ENCODE measurements around the gene OPN3. TPM values are rescaled to one million over a fixed set of nuclear protein-coding genes. Genes with fewer than 3 reads are reported as not detected.

The OPN3 gene
- polyA plus RNA-seq, 4 donors = 38.3 to 53.2 (median 41.9) TPM

DNA sequence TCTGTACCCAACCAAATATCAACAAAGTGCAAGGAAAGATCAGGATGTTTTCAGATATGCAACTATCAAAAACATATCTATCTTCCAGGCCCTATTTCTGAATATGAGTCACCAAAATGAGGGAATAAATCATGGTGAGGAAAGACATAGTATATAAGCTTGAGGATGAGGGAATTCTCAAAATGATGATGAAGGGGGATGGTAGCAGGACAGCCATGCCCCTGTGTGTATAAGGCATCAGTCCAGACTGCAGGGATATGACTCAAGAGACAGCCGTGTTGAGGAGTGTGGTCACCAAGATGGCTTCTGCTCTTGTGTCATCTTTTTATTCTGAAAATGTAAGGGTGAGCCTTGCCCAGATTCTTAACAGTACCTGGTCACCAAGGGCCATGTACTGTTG is 7.5 kb upstream of the OPN3 start:
- DNase-seq (ENCODE audit: low read depth in 4 of 4, low spot score in 2 of 4) = no peak

DNA sequence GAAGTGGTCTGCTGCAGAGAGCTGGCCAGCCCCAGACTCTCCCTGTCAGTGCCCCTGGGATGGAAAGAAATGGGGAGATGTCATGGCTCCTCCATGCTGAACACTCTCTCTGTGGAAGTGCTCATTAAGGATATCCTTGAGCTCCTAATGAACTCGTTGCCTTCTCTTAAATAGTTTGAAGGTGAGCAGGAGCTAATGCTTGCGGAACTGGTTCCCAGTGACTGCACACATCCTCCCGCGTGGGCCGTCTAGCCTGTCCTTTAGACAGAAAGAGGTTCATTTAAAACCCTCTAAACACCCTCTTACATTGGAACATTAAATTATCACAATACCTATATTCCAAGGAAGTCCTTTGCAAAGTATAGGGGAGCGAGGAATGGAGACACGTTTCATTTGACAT is 6.0 kb upstream of the OPN3 start:
- DNase-seq (ENCODE audit: low read depth in 4 of 4, low spot score in 2 of 4) = no peak

DNA sequence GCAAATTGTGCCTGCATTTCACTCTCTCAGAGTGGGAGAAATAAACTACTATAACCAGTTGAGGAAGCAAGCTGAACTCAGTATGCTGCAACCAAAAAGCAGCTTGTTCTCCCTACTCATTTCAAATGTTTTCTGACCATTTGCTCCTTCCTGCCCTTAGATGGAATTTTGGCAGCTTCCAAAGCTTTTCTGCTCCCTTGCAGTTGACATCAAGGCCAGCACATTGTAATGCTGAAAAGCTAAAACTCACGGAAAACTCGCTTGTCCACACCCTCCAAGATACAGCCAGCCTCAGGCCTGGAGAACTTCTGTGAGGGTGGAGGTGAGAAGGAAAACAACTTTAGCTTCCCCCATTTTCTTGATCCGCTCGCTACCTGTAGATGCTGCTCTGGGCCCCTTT is 5.0 kb upstream of the OPN3 start:
- no peak for DNase-seq (ENCODE audit: low read depth in 4 of 4, low spot score in 2 of 4)

DNA sequence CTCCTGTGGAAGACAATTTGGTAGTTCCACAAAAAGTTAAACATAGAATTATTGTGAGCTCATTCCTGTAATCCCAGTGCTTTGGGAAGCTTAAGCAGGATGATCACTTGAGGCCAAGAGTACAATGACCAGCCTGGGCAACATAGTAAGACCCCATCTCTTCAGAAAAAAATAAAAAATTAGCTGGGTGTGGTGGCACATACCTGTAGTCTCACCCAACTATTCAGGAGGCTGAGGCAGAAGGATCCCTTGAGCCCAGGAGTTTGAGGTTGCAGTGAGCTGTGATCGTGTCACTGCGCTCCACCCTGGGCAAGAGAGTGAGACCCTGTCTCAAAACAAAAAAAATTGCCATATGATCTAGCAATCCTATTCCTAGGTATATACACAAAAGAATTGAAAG is 4.1 kb upstream of the OPN3 start:
- no peak for DNase-seq (ENCODE audit: low read depth in 4 of 4, low spot score in 2 of 4)

DNA sequence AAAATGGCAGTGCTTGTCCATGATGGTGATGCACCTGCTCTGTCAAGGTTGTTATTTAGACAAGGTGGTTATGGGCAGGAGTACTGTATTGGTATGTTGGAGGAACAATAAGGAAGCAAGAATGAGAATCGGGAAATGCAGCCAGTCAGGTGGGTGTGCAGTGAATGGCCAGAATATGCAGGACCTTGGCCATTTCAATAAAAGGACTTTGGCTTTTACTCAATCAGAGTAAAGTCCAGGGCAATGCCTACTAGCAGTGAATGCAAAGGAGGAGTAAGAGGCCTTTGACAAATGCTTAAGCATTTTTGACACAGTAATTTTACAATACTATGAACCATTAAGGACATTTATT is 2.4 kb upstream of the OPN3 start:
- DNase-seq (ENCODE audit: low read depth in 4 of 4, low spot score in 2 of 4) = no peak

DNA sequence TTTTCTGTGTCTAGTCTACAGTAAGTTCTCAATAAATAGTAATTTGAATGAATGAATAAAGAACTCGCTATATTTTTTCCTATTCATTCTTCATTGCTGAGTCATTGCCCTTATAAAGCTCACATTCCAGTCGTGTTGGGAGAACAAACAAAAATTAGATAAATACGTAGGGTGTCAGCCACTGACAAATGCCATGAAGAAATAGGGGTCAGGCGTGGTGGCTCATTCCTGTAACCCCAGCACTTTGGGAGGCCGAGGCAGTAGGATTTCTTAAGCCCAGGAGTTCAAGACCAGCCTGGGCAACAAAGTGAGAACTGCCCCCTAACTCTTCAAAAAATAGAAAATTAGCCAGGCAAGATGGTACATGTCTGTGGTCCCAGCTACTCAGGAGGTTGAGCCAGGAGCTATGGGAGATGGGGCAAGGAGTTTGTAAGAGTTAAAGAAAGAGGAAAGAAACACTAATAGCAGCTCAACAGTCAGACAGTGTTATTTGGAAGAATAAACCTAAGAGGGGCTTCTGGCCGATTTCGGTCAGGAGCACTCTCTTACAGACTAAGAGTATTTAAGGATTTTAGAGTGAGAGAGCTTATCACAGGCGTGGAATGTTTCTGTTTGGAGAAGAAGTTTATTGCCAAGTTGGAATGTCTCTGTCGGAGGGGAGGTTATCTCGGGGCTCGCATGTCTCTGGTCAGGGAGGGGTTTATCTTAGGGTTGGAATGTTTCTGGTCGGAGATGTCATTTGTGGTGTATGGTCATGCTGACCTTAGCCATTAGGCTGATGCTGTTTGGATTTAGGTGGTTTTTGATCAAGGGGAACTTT is 1.8 kb upstream of the OPN3 start:
- DNase-seq (ENCODE audit: low read depth in 4 of 4, low spot score in 2 of 4) = no peak

DNA sequence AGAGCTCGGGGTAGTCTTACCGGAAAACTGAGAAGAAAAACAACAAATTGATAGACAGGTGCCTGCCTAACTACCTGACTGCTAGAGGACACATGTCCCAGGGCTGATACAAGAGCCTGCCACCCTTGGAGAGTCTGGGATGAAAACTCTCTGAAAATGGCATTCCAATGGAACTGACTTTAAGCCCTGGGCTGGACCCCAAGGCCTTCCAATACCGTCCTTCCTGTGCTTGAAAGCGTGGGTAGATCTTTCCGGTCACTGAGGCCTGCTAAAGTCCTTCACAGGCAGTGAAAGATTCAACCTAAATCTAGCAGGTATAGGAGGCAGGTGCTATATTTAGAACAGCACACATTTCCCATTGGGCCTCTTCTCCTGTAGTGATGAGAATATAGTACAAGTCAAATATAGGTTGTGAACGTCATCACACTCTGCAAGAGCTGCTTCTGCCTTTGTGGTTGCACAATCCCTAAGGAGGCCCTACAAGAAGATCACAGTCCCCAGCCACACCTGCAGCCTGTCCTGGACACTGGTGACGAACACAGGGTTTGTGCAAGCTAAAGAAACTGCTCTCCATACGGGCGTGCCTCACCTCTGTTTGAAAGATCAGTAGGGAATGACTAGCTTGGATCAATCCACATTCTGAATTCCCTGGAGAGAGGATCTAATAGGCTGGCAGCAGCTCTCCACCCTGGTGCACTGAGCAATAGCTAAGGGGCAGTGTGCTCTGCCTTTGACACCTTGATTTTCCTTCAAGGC is 876 bp upstream of the OPN3 start:
- no peak for DNase-seq (ENCODE audit: low read depth in 4 of 4, low spot score in 2 of 4)

DNA sequence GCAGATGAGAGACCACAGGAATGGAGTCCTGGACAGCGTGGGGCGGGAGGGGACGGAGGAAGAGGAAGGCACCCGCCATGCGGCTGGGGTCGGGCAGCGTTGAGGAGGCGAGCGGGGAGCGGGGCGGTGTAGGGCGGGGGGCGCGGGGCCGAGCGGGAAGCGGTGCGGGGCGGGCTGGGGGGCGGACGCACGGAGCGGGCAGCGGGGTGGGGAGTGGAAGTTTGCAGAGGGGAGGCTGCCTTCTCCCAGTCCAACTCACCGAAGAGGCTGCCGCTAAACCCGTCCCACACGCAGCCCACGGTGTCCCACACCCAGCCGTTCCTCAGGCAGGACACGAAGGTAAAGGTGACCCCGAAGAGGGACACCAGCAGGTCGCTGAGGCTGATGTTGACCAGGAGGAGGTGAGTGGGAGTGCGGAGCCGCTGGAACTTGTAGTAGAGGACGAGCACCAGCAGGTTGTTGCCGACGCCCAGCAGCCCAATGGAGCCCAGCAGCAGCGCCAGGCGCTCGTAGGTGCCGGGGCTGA is 483 bp downstream of the OPN3 start:
- peak in 1 of 4 donors; percentile 50 for DNase-seq (ENCODE audit: low read depth in 4 of 4, low spot score in 2 of 4)

DNA sequence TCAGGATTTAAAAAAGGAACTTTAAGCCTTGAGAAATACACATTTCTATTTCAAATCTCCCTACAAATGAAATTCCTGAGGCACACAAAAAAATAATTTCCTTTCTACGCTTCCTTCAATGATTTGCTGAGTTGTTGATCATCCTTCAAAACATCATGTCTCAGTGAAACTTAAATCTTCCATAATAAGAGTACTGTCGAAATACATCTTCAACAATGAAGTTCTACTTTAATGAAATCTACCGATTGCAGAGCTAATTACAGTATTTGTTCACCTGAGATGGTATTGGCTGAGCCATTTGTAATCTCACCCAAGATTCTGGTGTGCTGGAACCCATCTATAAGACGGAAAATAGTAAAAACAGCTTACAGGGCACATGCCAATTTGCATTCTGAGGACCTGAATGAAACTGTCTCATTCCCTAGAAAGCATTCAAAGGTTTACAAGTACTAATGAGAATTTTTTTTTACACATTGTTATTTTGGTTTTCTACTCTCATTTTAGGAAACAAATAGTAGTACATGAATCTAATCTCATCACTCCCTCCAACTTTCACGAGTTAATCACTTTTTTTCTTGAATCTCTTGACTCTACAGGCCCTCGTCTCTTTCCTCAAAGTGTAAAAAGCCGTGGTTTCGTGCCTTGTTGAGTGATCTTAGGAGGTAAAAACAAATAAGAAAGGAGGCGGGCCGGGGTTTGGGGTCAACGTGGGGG is 1.1 kb downstream of the OPN3 start:
- no peak for DNase-seq (ENCODE audit: low read depth in 4 of 4, low spot score in 2 of 4)

DNA sequence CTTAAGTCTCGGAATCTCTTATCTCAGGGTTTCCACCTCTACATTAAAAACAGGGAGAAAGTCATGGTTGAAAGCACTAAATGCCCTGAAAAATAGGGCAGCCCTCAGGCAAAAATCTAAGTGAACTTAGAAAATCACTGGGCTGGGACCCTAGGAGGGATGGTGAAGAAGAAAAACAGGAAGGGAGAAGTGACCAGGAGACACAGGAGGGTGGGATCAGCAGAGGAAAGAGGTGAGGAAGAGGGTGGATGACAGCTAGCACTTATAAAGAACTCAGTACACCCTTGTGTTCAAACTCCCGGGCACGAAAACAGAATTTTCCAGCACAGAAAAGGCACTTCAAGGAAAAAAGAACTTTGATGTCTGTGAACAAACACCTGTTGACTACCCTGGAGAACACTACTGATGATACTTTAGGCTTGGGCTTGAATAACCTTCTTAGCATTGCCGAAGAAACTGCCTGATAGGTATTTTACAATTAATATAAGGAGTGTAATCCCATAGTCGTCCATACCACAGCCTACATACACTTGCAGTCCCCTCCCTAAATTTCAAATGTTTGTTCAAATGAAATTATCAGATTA is 2.0 kb downstream of the OPN3 start:
- no peak for DNase-seq (ENCODE audit: low read depth in 4 of 4, low spot score in 2 of 4)

DNA sequence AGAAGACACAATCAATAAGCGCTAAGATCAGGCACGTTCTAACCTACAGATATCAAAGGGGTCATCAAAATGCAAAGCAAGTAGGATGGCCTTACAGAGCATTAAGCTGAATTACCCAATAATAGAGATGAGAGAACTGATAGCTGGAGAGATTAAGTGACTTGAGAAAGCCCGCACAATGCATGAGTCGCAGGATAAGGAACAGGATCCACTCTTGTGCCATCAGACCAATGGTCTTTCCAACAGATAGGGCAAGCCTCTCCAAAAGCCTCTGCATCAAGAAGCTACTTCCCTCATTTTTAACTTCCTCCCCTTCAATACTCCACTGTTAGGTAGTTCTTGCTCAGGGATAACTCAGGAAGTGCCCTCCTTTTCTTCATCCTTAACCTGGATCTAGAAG is 2.6 kb downstream of the OPN3 start:
- no peak for DNase-seq (ENCODE audit: low read depth in 4 of 4, low spot score in 2 of 4)

DNA sequence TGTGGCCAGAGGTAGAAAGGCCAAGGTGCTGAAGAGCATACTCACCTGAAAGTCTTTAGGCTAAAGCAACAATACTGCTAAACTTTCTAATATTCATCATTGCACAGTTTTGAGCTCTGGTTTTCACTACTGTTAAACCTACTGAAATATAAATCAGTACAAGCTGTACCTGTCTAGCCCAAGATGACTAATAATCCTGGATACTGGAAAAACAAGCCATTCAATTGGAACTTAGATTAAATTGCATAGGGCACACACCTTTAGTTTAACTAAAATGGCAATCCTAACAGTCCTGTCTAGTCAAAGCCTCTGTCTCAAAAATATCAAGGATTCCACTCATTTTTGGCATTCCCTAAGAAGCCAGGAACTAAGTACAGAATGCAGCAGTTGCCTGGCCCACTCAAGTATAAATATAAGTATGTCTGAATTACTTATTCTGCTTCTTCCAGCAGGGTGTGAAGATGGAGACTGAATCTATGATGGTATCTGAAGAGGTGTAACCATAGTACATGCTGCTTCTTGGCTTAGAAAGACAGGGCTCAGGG is 3.1 kb downstream of the OPN3 start:
- DNase-seq (ENCODE audit: low read depth in 4 of 4, low spot score in 2 of 4) = no peak

DNA sequence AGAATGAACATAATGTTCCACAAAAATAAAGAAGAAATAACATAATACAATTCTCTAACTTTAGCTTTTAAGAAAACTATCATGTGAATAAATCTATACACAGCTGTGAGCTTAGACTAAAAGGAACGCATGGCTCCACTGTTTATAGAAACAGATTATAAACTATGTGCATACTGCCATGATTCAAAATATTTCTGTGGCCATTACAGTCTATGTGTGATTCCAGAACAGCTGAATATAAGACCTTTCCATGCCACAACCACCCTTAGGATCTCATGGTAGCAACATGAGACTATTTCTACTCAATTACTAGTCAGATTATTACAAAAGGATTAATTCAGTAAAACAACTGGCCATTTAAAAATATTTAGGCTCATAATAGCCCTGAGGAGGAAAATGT is 3.9 kb downstream of the OPN3 start:
- no peak for DNase-seq (ENCODE audit: low read depth in 4 of 4, low spot score in 2 of 4)

DNA sequence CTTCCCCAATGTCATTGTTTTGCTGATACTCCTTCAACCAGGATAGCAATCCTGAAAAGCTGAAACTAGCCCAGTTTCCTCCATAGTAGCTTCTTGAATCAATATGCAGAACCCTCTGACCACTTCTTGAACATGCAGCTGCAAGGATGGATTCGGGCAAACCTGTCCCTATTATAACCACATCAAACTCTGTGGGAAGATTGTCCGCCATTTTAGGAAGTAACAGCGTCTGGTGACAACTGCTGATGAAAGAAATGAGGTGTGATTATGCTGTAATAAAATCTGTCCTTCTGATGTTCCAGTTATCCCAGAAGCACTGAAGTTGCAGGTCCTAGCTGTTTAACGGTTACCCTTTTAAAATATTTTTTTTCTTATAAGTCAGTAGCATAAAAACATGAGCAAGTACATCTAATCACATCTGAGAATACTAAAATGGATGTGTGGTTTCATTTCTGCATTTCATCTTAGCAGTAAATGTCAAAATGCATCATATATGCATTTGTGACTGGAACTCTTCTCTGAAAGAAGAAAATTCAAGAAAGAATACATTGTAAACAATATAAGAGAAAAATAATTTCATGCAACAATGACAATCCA is 4.5 kb downstream of the OPN3 start:
- DNase-seq (ENCODE audit: low read depth in 4 of 4, low spot score in 2 of 4) = no peak

DNA sequence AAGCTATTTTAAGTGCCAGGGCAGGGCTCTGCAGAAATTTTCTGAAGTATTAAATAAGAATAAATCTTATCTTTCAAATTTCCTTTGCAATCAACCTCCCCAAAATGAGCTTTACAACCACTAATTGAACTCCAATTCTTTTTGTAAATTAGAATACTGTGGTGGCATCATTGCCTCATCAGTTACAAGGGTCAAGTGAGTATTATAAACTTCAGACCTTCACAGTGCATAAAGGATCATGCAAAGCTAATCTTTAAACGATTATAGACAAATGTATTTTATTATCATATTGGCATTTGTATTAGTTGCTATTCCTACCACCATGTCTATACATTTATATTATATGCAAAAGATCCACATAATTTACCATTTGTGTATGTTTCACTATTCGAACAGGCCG is 7.2 kb downstream of the OPN3 start:
- DNase-seq (ENCODE audit: low read depth in 4 of 4, low spot score in 2 of 4) = no peak

DNA sequence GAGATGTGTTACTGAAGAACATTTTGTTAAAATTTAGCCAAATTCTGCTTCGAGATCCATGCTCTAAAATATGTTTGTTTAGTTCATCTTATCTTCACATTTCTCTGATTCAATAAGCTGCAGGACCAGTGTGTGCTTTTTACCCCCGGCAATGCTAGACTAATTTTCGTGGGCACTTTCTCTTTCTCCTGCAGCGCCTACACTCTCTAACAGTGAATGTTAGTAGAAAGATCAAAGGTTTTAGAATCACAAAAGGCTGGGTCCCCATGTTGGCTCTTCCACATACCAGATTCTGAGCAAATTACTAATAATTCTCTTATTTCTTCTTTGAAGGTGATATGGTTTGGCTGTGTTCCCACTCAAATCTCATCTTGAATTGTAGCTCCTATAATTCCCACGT is 8.5 kb downstream of the OPN3 start:
- DNase-seq (ENCODE audit: low read depth in 4 of 4, low spot score in 2 of 4) = no peak

DNA sequence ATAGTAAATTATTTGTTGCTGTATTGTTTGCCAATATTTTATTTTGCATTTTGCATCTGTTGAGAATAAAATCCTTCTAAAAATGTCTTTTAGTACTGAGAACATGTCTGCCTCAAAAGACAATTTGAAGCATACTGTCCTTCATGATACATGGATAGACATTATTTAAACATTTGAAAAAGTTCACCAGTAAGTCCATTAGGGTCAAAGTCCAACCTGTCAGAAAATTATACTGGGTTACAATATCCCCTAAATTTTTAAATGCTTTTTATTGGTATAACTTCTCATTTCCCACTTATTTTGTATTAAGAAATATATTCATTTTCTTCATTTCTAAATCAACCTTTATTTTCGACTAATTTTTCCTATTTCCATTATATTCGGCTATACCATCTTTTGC is 9.3 kb downstream of the OPN3 start:
- DNase-seq (ENCODE audit: low read depth in 4 of 4, low spot score in 2 of 4) = no peak

DNA sequence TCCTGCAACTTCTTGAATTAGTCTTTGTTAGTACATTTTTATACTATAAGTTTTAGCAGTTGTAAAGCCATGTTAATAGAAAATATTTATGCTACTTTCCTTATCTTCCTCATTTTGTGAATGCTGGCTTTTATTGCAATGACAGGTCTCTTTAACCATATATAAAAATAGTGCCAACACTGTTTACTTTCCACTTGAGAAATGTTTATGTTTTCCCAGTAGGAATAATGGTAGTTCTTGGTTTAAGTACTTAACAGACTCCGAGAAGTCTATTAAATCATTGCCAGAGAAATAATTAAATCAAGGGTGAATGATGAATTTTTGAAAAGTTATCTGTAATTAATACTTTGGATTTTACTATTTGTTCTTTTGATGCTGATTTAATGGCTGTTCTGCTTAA is 9.7 kb downstream of the OPN3 start:
- DNase-seq (ENCODE audit: low read depth in 4 of 4, low spot score in 2 of 4) = no peak

DNA sequence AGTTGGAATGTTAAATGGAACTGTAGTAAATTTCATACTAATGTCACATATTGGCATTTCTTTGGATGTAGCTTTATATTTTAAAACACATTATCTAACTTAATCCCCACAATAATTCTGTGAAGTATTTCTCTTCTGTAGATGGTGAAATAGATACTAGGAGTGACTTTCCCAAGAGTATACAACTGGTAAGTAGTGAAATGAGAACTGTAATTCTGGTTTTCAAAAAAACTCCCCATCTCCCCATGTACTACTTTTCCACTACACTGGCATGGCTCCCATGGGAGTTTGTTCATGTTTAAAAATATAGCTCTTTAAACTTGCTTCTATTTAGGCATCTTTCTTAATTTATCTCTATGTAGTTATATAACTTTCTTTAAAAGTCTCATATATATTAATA is 10.2 kb downstream of the OPN3 start:
- no peak for DNase-seq (ENCODE audit: low read depth in 4 of 4, low spot score in 2 of 4)

DNA sequence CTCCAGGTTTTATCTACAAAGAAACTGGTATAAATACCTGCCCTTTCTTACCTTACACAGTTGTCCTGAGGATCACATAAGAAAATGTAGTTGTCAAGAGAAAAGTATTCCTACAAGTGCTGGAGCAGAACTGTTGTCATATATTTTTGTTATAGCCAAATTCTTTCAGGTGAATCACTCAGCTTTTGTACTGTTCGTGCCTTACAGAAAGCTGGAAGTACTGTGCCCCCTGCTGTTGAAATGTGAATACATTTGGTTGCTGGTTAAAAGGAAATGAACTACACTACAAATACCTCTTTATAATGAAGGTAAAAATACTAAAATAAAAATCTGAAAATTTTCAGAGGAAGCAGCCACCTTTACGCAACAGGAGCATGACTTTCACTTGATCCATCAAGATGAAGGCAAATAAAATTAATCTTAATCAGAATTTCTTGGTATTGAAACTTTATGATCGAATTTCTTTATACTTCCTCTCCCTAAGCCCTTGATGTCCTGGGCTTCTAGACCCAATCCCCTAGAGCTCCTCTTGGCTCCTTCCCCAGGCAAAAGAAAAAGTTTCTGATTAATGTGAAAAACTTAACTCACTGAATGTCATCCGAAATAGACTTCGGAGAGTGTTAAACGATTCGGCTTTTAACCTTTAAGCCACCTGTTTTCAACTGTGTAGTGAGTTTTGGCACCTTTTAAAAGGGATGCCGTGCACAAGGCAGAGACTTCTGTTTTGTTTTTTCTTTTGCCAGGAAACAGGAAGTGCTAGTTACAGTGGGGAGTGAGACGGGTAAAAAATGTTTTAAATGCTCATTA is 12.5 kb downstream of the OPN3 start:
- DNase-seq (ENCODE audit: low read depth in 4 of 4, low spot score in 2 of 4) = no peak

Data from left renal cortex interstitium (tissue), 4 donors.